Measurements from ENCODE around the gene GAB2.

GAB2 gene

DNA sequence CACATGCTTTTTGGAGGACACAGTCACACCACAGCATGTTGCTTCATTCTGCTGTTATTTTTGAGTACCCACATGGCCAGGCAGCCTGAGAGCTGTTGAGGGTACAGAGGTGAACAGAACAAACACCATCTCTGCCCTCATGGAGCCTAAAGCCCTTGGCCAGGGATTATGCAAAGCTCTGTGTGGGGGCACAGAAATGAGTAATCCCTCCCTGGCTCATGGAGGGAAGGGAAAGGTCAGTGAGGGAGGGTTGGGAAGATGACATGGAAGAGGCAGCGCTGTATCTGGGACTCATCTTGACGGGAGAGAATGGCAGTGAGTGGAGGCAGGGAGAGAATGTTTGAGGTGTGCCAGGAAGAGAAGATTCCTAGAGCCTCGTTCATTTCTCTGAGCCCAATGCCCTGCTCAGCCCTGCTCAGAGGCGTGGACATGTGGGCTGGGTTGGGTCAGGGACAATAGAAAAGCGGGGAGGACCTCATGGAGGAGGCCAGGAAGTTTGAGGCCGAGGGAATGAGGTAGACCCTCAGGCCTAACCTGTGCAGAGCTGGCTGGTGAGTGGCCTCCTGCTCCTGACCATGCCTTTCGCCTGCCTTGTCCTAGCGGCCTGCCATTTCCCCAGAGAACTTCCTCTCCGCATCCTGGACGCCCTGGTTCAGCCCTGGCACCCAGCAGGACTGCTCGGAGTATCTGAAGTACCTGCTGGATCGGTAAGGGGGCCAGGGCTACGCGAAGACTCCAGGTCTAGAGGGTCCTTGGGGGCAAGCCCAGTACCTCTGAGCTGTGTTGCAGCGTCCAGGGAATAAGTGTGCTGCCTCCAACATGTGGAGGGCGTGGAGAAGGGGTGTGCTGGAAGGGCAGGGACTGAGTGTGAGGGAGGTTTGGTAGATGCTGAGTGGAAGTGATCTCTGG is 209.1 kb downstream of the GAB2 start:
- peaks cover 34% of the 10 kb centered on the region for H3K36me3 ChIP-seq
- H3K27ac ChIP-seq: no peak overlapping the region
- TF ChIP-seq, protein P1, sequence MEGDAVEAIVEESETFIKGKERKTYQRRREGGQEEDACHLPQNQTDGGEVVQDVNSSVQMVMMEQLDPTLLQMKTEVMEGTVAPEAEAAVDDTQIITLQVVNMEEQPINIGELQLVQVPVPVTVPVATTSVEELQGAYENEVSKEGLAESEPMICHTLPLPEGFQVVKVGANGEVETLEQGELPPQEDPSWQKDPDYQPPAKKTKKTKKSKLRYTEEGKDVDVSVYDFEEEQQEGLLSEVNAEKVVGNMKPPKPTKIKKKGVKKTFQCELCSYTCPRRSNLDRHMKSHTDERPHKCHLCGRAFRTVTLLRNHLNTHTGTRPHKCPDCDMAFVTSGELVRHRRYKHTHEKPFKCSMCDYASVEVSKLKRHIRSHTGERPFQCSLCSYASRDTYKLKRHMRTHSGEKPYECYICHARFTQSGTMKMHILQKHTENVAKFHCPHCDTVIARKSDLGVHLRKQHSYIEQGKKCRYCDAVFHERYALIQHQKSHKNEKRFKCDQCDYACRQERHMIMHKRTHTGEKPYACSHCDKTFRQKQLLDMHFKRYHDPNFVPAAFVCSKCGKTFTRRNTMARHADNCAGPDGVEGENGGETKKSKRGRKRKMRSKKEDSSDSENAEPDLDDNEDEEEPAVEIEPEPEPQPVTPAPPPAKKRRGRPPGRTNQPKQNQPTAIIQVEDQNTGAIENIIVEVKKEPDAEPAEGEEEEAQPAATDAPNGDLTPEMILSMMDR (IDR thresholded peaks at IDR 0.05): no peak
- H3K4me1 ChIP-seq (ENCODE audit: control insufficient read depth in 1 of 2, insufficient read depth in 1 of 2, low read depth in 1 of 2, low read length in 1 of 2): peaks cover under 1% of the 10 kb centered on the region in 2 experiments
- no peaks in the 10 kb centered on the region for H3K27me3 ChIP-seq
- H3K9me3 ChIP-seq: no peaks in the 10 kb centered on the region
- no peak overlapping the region for H3K4me3 ChIP-seq (ENCODE audit: low read depth in 1 of 2, low read length in 1 of 2)

DNA sequence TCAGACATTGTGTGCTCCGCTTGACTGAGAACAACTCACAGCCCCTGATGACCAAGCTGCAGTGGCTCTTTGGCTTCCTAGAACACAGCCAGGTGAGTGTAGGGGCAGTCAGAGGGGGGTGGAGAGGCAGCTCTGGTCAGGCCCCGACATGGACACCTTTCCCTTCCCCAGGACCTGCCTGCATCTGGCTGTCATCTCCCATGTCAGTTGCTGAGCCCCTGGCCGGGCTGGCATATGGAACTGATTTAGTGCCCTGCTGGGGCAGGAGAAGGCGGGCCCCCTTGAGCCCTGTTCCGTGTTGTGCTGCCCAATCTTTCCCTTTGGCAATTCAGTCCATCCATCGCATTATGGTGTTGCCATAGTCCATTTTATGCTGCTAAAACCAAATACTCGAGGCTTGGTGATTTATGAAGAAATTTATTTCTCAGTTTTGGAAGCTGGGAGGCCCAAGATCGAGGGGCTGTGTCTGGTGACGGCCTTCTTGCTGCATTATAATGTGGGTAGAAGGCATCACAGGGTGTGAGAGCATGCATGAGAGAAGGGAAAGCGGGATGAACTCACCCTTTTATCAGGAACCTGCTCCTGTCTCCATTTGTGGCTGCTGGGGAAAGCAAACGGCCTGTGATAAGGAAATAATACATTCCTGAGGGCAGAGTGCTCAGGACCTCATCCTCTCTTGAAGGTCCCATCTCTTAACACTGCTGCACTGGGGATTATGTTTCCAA is 209.9 kb downstream of the GAB2 start:
- Histone ChIP-seq H3K4me3 (ENCODE audit: low read depth in 1 of 2, low read length in 1 of 2) (no peak overlapping the region), H3K4me1 (ENCODE audit: control insufficient read depth in 1 of 2, insufficient read depth in 1 of 2, low read depth in 1 of 2, low read length in 1 of 2) (peaks cover 8 to 9% of the 10 kb centered on the region in 2 experiments), H3K27ac (no peak overlapping the region), H3K27me3 (no peaks in the 10 kb centered on the region), H3K36me3 (peaks cover 25% of the 10 kb centered on the region), H3K9me3 (no peaks in the 10 kb centered on the region)
- TF ChIP-seq, protein P1 (IDR thresholded peaks at IDR 0.05): no peak

DNA sequence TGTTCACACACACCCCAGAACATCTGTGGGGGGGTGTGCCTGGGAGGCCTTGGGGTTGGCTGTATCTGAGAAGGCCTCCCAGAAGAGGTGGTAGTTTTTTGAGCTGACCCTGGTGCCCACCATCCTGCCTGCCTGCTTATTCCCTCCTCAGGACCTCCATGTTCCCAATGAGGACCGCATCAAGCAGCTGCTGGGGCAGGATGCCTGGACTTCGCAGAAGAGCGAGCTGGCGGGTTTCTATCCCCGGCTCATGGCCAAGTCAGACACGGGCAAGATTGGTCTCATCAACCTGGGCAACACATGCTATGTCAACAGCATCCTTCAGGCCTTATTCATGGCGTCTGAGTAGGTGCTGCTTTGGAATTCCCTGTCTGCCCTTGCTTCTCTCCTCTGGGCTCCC is 211.9 kb downstream of the GAB2 start:
- H3K4me3 ChIP-seq (ENCODE audit: low read depth in 1 of 2, low read length in 1 of 2): no peak overlapping the region
- H3K9me3 ChIP-seq: no peaks in the 10 kb centered on the region
- H3K27ac ChIP-seq: no peak overlapping the region
- H3K36me3 ChIP-seq: peaks cover 34% of the 10 kb centered on the region
- TF ChIP-seq, protein P1 (IDR thresholded peaks at IDR 0.05): no peak
- no peaks in the 10 kb centered on the region for H3K27me3 ChIP-seq
- peaks cover 10 to 13% of the 10 kb centered on the region in 2 experiments for H3K4me1 ChIP-seq (ENCODE audit: control insufficient read depth in 1 of 2, insufficient read depth in 1 of 2, low read depth in 1 of 2, low read length in 1 of 2)

DNA sequence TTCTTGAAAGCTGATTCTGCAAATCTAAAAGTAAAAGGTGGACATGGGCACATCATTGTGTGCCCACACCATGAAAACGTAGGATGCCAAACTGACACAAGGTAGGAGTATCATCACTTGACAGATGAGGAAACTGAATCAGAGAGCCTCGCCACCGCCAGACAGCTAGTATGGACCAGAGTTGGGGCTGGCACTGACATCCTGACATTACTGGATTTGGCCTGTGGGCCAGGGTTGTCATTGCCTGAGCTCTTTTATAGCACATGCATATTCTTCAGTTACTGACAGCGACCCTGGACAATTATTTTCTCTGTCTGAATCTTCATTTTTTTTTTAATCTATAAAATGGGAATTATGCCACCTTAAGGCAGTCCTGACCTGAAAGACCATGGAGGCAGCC is 212.4 kb downstream of the GAB2 start:
- H3K4me1 ChIP-seq (ENCODE audit: control insufficient read depth in 1 of 2, insufficient read depth in 1 of 2, low read depth in 1 of 2, low read length in 1 of 2): peaks cover 10 to 13% of the 10 kb centered on the region in 2 experiments
- no peaks in the 10 kb centered on the region for H3K9me3 ChIP-seq
- no peak overlapping the region for H3K27ac ChIP-seq
- no peak overlapping the region for H3K4me3 ChIP-seq (ENCODE audit: low read depth in 1 of 2, low read length in 1 of 2)
- TF ChIP-seq, protein P1 (IDR thresholded peaks at IDR 0.05): no peak
- H3K36me3 ChIP-seq: peaks cover 34% of the 10 kb centered on the region
- H3K27me3 ChIP-seq: no peaks in the 10 kb centered on the region

DNA sequence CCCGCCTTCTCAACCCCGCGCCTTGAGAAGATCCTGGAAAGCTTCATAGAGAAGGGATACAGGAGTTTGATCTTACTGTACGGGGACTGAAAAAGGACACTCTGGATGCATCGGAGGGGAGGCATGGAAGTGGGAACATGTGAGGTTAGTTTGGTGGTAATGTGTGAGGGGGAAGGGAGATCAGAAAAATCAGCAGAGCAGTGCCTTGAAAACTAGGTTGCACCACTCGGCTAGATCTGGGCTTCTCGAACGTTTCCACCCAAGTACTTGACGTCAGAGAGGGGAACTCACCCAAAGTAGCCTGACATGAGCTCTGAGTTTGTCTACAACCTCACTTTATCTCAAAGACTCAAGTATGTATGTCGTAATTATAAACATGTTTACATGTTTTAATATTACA is 214.4 kb downstream of the GAB2 start:
- no peaks in the 10 kb centered on the region for H3K9me3 ChIP-seq
- TF ChIP-seq, protein P1 (IDR thresholded peaks at IDR 0.05): no peak
- no peak overlapping the region for H3K4me3 ChIP-seq (ENCODE audit: low read depth in 1 of 2, low read length in 1 of 2)
- no peaks in the 10 kb centered on the region for H3K27me3 ChIP-seq
- H3K4me1 ChIP-seq (ENCODE audit: control insufficient read depth in 1 of 2, insufficient read depth in 1 of 2, low read depth in 1 of 2, low read length in 1 of 2): peaks cover 10 to 13% of the 10 kb centered on the region in 2 experiments
- no peak overlapping the region for H3K27ac ChIP-seq
- peaks cover 19% of the 10 kb centered on the region for H3K36me3 ChIP-seq

Data from neutrophil (primary cell).